Muscle of arm (tissue), 12 donors: ENCODE results near the gene PRSS2. TPM values are rescaled to one million over a fixed set of nuclear protein-coding genes. Genes with fewer than 3 reads are reported as not detected.
"Not testable (repeated sequence)": the region's sequence is repeated elsewhere in the genome, so short reads cannot be mapped to it uniquely, and the experiment has no call there.

Experiments
- DNase-seq: peaks from one replicate; pipeline ENCODE4 v3.0.0-alpha.2; 2013
- polyA plus RNA-seq, 12 donors: library from polyadenylated mRNA; unstranded; fragments of 120-200 nt; gene quantifications; one replicate each; pipeline ENCODE4 v1.2.1, GENCODE V29; 2013; ENCODE audit not compliant: insufficient read length in 12 of 12

PRSS2 gene
- polyA plus RNA-seq, 12 donors = 0.28 TPM; not detected in 11

DNA sequence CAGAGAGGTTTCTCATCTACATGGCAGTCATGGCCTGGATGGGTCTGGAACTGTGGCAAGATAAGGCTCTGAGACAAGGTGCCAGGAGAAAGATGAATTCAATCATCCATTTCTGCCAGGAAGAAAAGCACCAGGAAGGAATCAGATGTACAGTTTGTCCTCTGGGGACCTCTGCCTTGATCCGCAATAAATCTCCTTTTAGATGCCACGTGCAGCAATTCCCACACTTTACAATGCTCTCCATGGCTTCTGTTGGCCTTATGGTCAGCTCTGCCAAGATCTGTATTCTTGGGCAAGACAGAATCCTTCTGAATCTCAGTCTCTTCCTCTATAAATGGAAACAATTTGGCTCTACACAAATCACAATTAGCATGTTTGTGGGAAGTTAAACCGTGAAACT is 12.5 kb upstream of the PRSS2 start:
- not testable (repeated sequence) for DNase-seq

DNA sequence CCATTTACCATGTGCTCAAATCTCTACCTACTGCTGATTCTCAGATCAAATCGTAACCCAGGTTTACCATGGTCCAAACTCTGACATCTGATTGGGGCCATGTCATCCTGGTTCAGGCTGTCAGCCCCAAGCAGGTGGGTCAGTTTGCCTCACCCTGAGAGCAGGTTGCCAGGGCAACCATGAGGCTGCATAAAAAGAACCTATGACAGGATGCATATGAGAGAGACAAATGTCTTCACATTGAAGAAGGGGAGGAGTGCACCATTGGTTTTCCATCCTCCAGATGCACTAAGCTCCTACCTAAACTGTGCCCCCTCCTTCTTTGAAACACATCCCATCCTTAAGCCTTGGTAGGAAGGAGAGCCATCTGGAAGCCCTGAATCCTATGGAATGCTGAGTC is 11.3 kb upstream of the PRSS2 start:
- no peak for DNase-seq

DNA sequence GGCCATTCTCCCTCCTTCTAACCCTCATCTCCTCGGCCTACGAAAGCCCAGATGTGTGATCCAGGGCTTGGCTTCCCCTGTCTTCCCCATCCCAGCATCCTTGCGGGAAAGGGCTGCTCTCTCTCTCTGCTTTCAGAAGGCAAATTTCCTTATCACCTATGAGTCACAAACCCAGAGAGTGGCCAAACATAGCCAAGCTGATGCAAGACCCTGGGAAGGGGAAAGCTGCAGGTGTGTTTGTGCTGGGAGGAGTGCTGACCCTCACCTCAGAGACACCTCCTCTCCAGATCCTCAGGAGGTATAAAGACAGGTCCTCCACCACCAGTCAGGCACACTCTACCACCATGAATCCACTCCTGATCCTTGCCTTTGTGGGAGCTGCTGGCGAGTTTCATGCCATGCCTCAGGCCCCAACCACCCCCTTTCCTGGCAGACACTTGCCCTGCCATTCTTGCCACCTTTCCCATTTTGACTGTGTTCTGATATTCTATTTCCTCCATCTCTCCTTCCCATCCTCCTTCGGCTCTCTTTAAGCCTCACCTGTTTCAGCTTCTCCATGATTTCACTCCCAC is 10.6 kb upstream of the PRSS2 start:
- no peak for DNase-seq

DNA sequence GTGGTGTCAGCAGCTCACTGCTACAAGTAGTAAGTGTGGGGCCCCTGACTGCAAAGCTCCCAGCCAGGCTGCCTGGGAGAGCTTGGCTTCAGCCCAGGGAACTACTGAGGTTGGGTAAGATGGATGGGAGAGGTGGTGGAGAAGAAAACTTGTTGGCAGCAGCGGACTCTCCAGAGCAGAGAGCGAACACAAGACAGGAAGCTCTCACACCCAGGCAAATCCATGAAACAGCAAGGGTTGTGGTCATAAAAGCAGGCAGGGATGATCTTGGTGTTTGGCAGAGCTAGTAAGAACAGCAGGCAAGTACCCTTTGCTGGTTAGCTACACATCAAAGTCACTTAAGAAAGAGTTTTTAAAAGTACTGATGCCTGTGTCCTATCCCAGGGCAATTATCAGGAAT is 9.2 kb upstream of the PRSS2 start:
- not testable (repeated sequence) for DNase-seq

DNA sequence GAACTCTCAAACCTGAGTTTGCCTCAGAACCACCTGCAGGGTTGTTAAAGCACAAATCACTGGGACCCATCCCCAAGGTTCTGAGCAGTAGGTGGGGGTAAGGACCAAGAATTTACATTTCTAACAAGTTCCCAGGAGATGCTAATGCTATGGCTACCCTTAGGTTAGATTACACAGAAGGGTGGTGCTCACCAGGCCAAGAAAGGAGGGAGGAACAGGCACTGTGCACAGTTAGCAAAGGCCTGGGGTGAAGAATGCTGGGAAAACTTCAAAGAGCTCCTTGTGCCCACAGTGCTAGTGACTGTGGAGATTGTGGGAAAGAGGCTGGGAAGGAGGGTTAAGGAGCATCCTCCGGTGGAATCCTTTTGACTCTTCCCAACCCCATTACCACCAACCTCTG is 8.7 kb upstream of the PRSS2 start:
- no peak for DNase-seq

DNA sequence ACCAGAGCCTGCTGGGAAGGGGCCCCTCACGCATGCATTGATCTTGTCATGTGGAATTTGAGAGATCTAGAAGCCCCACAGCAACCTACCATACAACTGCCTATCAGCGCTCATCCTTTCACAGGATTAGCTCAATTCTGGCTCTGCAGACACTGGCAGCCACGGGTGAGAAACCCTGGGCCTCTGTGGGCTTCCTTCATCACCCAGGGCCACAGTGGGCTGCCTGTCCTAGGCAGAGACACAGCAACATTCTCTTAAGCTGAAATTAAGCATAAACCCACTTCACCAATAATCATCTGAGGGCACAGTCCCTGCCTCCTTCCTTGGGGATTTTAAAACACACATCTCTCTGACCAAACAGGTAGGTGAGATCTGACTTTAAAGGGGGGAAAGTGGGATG is 3.3 kb upstream of the PRSS2 start:
- DNase-seq = no peak

DNA sequence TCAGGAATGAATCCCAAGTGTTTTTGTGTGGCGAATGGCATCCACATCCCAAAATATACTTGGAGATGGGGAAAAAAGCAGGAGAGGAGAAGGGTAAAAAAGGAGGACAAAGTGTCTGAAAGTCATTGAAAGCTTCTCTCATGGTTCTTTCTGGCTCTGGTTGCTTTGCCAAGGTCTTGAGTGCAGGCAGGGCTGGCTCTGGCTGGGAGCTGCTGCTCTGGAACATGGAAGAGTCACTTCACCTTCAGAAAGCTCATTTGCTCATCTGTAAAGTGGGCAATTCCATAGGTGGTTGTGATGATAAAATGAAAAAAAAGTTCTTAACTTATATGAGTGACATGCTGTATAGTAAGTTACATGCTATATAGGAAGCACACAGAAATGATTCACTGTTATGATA is 2.9 kb upstream of the PRSS2 start:
- no peak for DNase-seq

DNA sequence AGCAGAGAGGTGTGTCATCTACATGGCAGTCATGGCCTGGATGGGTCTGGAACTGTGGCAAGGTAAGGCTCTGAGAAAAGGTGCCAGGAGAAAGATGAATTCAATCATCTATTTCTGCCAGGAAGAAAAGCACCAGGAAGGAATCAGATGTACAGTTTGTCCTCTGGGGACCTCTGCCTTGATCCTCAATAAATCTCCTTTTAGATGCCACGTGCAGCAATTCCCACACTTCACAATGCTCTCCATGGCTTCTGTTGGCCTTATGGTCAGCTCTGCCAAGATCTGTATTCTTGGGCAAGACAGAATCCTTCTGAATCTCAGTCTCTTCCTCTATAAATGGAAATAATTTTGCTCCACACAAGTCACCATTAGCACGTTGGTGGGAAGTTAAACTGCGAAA is 1.9 kb upstream of the PRSS2 start:
- DNase-seq = not testable (repeated sequence)

DNA sequence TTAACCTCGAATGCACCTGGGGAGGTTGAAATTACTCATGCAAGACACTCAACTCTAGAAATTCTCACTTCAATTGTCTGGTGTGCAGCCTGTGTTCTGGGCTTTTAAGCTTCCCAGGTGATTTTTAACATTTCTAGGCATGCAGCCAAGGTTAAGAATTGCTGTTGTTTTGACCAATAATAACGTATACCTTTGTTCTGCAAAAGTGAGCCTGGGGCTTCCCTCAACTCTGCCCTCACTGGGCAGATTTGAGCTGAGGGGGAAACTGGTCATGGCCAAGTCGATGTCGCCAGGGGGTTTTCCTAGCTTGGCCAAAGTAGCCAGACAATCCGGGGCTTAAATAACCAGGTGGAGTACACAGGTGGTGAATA is 568 bp downstream of the PRSS2 start:
- no peak for DNase-seq

DNA sequence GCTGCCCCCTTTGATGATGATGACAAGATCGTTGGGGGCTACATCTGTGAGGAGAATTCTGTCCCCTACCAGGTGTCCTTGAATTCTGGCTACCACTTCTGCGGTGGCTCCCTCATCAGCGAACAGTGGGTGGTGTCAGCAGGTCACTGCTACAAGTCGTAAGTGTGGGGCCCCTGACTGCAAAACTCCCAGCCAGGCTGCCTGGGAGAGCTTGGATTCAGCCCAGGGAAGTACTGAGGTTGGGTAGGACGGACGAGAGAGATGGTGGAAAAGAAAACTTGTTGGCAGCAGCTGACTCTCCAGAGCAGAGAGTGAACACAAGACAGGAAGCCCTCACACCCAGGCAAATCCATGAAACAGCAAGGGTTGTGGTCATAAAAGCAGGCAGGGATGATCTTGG is 1.3 kb downstream of the PRSS2 start:
- DNase-seq = no peak

DNA sequence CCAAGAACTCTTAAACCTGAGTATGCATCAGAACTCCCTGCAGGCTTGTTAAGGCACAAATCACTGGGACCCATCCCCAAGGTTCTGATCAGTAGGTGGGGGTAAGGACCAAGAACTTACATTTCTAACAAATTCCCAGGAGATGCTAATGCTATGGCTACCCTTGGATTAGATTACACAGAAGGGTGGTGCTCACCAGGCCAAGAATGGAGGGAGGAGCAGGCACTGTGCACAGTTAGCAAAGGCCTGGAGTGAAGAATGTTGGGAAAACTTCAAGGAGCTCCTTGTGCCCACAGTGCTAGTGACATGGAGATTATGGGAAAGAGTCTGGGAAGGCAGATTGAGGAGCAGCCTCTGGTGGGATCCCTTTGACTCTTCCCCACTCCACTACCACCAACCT is 1.9 kb downstream of the PRSS2 start:
- DNase-seq = no peak

DNA sequence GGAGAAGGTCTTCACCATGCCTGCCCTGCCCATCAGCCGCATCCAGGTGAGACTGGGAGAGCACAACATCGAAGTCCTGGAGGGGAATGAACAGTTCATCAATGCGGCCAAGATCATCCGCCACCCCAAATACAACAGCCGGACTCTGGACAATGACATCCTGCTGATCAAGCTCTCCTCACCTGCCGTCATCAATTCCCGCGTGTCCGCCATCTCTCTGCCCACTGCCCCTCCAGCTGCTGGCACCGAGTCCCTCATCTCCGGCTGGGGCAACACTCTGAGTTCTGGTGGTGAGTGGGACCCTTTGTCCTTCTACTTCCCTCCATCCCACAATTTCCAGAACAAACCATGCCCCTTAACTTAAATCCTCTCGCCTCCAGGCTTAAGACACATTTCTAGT is 2.5 kb downstream of the PRSS2 start:
- no peak for DNase-seq

DNA sequence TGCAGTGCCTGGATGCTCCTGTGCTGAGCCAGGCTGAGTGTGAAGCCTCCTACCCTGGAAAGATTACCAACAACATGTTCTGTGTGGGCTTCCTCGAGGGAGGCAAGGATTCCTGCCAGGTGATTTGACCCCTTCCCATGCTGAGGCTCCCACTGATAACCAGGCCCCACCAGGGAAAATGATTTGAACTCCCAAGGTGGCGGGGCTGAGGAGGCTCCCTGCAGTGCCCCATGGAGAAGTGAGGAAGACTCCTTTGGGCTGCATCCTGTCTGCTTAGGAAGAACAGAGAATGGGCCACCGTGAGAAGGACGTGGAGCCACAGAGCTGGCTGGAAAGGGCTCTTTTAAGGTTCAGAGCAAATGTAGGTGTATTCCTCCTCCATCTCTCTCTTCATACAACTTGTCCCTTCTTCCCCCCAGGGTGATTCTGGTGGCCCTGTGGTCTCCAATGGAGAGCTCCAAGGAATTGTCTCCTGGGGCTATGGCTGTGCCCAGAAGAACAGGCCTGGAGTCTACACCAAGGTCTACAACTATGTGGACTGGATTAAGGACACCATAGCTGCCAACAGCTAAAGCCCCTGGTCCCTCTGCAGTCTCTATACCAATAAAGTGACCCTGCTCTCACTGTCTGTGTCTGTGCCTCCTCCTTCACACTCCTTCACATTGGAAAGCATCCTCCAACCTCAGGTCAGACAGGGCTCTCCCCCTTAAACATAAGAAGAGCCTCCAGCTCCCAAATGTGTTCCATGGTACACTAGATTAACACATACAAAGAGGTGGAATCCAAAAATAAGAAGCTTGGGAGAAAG is 3.4 kb downstream of the PRSS2 start:
- no peak for DNase-seq

DNA sequence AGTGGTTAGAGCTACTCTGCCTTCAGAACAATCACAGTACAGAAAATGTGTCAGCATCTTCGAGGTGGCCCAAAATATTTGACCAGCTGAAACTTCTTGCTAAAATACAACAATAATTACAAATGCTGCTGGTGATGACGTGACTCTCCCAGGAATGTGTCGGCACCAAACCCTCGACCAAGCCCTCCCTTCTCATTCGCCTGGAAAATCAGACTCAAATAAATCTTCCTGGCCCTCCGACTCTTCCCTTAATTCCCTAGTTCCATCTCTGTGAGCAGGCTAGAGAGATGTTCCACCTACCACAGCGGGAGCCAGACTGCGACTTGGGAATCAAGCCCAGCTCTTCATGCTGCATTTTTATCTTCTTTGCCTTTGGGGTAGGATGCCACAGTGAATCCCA is 4.1 kb downstream of the PRSS2 start:
- DNase-seq = no peak

DNA sequence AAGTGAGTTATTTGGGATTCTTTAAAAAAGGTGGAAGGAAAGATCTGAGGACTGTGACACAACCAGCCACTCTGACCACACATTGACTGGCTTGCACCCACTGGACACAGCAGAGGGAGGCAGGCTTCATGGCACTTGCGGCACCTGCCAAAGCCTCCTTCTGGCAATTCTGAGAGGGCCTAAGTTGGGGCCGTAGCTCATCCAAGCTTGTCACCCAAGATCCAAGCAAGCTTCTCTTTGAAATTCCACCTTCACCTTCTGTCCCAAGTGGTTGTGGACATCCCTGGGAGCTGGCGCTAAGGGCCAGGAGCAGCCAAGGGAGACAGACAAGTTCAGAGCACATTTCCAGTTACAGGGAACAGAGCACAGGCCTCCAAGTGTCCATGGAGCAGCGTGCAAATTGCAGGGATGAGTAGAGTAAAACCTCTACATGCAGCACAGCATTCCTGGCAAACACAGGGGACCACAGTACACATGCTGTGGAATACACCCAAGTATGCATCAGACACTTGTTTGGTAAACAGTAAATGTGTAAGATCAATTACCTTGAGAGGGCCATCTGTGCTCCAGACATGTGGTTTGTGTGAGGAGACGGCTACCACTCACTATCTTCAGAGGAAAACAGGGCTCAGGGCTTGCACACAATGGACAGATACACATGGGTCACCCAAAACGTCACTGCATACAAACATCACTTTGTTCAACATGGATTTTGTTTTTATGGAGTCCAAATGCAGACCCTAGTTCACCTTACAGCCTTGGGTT is 4.8 kb downstream of the PRSS2 start:
- not testable (repeated sequence) for DNase-seq

DNA sequence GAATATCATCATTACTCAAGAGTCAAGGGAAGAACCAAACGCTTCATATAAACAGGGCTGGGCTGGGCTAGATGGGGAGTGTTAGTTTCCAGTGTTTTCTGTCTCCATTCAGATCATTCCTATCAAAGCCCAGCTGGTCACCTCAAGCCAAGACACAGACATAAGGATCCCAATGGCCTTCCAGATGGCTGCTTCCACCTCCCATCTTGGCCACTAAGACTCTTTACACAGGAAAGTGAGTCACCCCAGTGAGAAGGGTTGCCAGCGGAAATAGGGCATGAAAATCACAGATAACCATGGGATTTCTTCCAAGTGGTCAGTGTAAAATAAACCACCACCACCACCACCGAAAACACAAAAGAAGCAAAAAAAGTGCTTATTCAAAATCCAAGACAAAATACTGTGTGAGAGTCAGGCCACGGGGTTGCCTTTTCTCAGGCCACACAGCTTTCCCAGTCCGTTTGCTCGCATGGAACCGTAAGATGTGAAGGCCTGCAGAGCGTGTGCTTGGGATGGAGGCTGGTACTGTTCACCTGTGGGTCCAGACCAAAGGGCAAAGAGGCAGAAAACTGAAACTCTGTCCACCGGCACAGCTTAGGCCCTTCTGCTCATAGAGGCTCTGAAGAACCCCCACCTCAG is 5.6 kb downstream of the PRSS2 start:
- DNase-seq = no peak

DNA sequence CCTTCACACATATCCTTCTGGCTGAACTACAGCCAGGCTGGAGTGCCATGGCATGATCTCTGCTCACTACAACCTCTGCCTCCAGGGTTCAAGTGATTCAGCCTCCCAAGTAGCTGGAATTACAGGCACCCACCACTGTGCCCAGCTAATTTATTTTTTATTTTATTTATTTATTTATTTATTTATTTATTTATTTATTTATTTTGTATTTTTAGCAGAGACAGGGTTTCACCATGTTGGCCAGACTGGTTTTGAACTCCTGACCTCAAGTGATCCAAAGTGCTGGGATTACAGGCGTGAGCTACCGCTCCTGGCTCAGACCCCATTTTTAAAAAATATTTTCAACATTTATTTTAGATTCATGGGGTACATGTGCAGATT is 6.1 kb downstream of the PRSS2 start:
- not testable (repeated sequence) for DNase-seq

DNA sequence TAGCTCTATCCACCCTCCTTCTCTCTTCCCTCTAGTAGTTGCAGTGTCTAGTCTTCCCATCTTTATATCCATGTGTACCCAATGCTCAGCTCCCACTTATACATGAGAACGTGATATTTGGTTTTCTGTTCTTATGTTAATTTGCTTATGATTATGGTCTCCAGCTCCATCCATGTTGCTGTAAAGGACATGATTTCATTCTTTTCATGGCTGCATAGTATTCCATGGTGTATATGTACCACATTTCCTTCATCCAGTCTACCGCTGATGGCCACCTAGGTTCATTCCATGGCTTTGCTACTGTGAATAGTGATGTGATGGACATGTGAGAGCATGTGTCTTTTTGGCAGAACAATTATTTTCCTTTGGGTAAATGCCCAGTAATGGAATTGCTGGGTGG is 6.5 kb downstream of the PRSS2 start:
- no peak for DNase-seq

DNA sequence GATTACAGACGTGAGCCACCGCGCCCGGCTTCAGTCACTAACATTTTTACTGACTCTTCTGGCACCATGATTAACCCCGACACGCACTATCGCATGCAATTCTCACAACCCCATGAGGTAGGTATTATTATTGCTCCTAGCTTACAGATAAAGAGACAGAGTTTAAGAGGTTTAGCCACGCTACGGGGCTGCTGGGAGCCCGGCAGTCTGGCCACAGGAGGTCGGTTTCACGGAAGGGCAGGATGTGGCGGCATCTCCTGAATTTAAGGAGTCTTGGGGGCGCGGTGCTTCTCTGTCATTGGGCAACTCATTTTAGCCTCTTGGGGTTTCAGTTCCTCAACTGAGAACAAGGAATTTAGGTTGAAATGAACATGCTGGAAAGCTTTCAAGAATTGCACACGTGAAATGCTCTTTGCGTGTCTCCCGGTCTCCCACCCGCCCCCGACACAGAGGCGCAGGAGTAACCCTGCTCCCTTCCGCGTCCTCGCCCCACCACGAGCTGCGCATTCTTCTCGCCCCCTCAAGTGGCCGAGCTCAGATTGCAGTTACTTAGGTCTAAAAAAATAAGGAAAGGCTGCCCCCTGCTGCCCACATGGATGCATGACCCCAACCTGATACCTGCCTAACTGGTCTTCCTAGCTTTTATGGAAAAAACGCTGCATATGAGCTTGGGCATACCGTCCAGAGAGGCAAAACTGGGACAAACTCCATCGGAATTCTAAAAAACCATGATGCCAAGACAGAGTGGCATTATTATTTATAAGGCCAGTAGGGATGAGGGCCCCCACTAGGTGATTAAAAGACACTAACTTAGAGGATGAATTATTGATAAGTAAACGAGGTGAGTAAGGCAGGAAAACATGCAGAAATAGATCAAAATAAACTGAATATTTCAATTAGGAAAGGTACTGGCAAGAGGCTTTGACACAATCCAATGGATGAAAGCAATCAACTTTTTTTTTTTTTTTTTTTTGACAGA is 12.4 kb downstream of the PRSS2 start:
- DNase-seq = peak; percentile 85

DNA sequence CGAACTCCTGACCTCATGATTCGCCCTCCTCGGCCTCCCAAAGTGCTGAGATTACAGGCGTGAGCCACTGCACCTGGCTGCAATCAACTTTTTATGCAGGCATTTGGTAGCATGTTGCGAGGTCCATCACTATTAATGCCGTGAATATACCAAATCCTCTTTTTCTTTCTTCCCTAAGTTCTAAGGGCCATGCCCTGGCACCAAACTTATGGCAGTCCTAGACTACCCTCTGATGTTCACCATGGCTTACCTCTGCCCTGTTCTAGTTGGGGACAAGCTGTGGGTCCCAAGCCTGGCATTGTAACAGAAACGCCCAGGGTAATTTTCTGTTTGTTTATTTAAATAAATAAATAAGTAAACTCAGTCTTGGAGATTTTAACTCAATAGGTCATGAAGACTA is 13.3 kb downstream of the PRSS2 start:
- no peak for DNase-seq

DNA sequence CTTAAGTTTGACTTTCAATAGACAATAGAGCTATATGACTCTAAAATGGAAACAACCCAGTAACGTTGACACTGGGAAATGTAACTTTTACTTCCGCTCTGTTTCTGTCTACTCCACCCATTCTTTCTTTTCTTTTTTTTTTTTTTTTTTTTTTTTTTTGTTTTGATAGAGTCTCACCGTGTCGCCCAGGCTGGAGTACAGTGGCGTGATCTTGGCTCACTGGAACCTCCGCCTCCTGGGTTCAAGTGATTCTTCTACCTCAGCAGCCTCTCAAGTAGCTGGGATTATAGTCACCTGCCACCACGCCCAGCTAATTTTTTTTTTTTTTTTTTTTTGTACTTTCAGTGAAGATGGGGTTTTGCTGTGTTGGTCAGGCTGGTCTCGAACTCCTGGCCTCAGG is 13.9 kb downstream of the PRSS2 start:
- DNase-seq = no peak
